NCI-H1694 (cell line): ENCODE data around the gene PTPN13.
"Not testable (repeated sequence)": the region's sequence is repeated elsewhere in the genome, so short reads cannot be mapped to it uniquely, and the experiment has no call there.

ENCODE experiments used
- DNase-seq: peaks from one replicate; lab custom pipeline; 2025; lab: John Stamatoyannopoulos, UW

The PTPN13 gene

GRCh38 chr4:86717651-86718050, 123.5 kb downstream of the PTPN13 start:
- DNase-seq, result no peak

GRCh38 chr4:86718152-86718551, 124.0 kb downstream of the PTPN13 start:
- no peak for DNase-seq

DNA sequence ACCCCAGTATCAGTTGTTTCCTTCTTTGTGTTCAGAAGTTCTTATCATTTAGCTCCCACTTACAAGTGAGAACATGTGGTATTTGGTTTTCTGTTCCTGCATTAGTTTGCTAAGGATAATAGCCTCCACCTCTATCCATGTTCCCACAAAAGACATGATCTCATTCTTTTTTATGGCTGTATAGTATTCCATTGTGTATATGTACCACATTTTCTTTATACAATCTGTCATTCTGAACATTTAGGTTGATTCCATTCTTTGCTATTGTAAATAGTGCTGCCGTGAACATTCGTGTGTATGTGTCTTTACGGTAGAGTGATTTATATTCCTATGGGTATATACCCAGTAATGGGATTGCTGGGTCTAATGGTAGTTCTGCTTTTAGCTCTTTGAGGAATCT, 125.0 kb downstream of the PTPN13 start:
- not testable (repeated sequence) for DNase-seq

DNA sequence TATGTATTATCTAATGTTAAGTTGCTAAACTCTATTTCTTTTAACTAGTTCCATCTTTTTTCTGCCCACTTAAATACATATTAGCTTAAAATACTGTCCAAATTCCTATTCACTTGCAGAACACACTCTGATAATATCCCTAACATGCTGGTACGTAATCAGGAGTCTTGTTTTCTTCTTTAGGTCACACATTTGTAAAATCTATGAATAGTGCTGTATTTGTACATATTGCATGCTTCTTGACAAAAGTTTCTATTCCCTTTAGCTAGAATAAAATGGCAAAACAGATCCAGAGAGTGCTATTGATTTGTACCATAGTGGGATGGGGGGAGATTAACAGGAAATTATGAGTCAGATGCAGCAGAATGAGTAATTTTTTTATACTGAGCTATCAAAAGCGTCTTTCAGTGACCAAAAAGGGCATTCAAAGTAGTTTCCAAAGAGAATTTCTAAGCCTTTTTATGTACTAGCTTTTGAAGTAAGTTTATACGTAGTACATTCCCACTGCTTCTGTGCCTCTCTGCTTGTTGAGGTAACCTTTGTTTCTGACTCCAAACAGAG, 126.5 kb downstream of the PTPN13 start:
- DNase-seq, result no peak

DNA sequence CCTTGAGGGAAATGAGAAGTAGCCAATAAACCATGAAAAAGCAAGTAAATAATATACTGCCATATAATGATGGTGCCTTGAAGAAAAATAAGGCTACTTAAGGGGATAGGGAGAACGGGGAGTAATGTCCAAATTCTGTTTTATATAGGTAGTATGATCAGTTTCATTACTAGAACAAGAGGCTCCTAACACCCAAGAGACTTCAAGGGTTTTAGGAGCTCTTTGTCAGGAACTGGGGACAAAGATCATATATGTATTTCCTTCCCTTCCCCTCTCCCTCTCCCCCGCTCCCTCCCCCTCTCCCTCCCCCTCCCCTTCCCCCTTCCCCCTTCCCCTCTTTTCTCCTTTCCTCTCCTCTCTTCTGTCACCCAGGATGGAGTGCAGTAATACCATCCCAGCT, 127.3 kb downstream of the PTPN13 start:
- DNase-seq, result no peak

- DNase-seq, result no peak
Measured at GRCh38 chr4:86730310-86730709, 136.2 kb downstream of the PTPN13 start.

DNA sequence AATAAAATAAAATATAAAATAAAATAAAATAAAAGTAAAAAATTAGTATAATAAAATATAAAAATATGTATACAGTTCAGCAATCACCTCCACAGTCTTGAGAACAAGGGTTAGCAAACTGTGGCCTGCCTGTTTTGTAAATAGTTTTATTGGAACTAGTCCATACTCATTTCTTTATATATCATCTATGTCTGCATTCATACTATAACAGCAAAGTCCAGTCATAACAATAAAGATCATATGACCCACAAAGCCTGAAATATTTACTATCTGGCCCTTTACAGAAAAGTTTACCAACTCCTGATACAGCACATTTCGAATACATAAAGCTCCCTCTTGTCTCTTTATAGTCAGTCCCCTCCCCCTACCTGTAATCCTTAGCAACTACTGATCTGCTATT, 143.1 kb downstream of the PTPN13 start:
- DNase-seq, result no peak

- no peak for DNase-seq
Measured at GRCh38 chr4:86741846-86742245, 147.7 kb downstream of the PTPN13 start.

DNA sequence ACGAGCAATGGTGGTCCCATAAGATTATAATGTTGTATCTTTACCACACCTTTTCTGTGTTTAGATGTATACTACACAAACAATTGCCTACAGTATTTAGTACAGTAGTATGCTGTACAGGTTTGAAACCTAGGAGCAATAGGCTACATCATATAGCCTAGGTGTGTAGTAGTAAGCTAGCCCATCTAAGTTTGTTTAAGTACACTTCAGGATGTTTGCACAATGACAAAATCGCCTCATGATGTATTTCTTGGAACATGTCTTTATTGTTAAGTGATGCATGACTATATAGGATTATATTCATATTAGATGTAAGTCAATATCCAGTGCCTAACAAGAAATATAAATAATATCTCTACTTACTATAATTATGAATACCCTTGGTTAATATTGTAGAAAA, 150.5 kb downstream of the PTPN13 start:
- DNase-seq, result no peak

GRCh38 chr4:86749121-86749520, 155.0 kb downstream of the PTPN13 start:
- DNase-seq, result no peak

- no peak for DNase-seq
Measured at GRCh38 chr4:86755388-86755787, 161.3 kb downstream of the PTPN13 start.

DNA sequence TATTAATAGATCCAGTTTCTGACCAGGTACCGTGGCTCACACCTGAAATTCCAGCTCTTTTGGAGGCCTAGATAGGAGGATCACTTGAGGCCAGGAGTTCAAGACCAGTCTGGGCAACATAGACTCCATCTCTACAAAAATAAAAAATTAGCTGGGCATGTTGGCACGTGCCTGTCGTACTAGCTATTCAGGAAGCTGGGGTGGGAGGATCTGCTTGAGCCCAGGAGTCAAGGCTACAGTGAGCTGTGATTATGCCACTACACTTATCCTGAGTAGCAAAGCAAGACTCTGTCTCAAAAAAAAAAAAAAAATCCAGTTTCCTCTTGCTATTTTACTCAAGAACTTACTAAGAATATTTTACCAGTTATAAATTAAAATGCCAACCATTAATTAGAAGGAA, 163.4 kb downstream of the PTPN13 start:
- no peak for DNase-seq

DNA sequence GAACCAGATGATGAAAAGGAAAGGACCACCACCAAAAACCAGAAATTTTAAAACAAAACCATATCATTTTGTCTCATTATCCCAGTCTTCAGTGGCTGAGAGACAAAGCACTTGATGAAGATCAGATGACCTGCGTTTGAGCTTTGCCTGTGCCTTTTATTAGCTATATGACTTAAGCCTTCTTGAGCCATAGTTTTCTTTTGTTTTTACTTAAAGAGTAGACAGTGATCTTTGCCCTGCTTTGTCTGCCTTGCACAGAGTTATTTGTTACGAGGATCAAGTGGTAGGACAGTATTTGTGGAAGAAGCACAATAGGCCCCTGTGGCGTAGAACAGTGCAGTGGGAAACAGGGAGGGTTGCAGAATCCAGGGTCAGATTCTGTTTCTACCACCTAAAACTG, 165.2 kb downstream of the PTPN13 start:
- no peak for DNase-seq

DNA sequence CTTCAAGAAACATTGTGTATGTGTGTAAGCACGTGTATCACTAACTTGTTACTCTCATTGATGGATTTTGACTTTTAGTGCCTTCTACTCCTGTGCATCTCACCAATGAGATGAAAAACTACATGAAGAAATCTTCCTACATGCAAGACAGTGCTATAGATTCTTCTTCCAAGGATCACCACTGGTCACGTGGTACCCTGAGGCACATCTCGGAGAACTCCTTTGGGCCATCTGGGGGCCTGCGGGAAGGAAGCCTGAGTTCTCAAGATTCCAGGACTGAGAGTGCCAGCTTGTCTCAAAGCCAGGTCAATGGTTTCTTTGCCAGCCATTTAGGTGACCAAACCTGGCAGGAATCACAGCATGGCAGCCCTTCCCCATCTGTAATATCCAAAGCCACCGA, 168.5 kb downstream of the PTPN13 start:
- DNase-seq, result no peak

- DNase-seq, result no peak
Measured at GRCh38 chr4:86769794-86770193, 175.7 kb downstream of the PTPN13 start.

- DNase-seq, result no peak
Measured at GRCh38 chr4:86771141-86771540, 177.0 kb downstream of the PTPN13 start.

DNA sequence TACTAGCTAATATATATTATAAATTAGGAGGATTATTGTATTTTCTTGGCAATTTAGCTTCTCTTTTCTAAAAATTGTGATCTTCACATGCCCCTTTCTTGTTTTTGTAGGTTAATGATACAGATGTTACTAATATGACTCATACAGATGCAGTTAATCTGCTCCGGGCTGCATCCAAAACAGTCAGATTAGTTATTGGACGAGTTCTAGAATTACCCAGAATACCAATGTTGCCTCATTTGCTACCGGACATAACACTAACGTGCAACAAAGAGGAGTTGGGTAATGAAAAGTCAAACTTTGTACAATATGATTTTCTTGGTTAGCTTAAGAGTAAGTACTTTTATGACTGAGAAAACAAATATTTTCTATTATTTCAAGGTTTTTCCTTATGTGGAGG, 180.9 kb downstream of the PTPN13 start:
- DNase-seq, result no peak

DNA sequence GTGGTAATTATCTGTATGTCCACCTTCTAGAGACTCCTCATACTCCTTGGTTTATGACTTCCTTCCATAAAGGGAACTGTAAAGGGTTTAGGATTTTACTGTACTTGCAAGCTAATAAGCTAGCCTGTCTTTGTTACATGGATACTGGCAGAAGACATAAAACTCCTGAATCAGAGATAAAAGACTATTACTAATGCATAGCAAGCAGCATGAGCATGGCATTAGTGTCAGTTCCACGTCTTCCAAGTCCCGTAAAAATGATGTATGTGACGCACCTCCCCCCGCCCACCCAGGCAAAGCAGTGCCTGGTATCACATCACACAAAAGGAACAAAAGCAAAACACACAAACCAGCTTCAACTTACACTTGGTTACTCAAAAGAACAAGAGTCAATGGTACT, 184.1 kb downstream of the PTPN13 start:
- no peak for DNase-seq

DNA sequence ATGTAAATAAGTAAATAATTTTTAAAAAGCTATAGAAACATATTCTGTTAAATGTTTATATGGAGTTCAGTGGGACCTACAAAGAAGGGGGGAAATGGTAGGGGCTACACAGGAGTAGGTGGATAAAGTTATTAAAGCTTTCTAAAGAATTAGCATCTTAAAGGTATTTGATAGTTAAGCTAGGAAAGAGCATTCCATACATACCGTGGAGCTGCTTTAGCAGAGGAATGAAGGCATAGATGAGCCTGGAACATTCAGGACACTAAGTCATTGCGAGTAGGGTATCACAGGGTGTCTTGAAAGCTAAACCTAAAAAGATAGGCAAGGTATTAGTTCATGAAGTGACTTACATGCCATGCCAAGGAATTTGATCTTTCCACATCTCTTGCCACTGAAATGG, 194.7 kb downstream of the PTPN13 start:
- DNase-seq, result no peak

- no peak for DNase-seq
Measured at GRCh38 chr4:86791126-86791525, 197.0 kb downstream of the PTPN13 start.

DNA sequence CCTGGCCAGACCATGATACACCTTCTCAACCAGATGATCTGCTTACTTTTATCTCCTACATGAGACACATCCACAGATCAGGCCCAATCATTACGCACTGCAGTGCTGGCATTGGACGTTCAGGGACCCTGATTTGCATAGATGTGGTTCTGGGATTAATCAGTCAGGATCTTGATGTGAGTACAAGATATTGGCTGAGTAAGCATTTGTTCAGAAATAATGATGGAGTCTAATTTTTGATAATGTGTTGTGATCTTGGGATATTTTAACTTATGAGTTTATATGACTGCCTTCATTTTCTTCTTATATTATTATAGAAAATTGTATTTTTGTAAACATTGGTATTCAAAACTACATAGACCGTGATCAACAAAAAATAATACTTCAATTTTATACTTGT, 215.7 kb downstream of the PTPN13 start:
- no peak for DNase-seq

DNA sequence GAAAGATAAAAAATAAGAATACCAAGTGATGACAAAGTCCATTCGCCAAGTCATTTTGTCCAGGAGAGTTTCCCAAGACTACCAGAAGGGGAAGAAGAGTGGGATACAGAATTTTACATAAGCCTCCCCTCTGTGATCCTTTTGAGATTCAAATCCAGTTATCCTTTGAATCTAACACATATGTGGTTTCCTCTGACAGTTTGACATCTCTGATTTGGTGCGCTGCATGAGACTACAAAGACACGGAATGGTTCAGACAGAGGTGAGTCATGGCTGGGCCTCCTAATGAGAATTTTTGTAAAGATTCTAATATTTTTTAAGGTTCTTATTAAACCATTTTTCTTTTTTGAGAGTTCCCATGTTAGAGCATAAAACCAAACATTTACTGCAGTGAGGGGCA, 216.7 kb downstream of the PTPN13 start:
- no peak for DNase-seq

GRCh38 chr4:86815653-86816052, 221.5 kb downstream of the PTPN13 start:
- no peak for DNase-seq

DNA sequence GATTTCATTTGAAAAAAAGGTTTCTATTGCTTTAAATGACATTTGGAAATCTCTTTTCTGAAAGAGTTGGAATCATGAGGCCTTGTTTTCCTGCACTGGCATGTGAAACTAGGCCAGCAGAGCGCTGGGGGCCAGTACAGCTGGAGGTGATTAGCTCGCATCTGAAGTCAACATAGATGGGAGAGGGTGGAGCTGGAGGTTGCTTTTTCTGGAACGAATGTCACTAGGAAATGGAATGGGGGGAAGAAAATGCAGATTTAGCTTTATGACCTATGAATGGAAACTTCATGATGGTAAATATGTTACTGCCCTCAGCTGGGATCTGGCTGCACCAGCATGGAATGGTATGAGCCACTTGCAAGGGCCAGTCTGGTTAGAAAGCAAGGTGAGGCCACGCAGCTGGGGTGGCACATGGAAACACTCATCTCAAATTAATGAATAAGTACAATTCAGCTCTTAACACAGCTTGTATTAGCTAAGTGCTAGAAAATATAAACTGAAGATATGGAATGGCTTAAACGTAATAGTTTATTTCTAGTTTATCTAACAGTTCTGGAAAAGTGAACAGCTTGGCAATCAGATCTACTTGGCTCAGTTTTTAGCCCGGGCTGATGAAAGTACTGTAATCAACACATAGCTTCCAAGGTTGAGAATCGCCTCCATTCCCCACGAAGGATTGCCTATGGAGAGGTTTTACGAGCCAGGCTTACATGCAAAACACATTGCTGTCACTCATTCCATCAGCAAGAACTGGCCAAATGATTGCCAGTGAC, 222.6 kb downstream of the PTPN13 start:
- no peak for DNase-seq
